ENCODE measurements around the gene DNAJA2.
"Not testable (repeated sequence)": the region's sequence is repeated elsewhere in the genome, so short reads cannot be mapped to it uniquely, and the experiment has no call there.

The DNAJA2 gene

GRCh38 chr16:46974352-46974751 is 878 bp upstream of the DNAJA2 start:
- peak; percentile 25 for DNase-seq

DNA sequence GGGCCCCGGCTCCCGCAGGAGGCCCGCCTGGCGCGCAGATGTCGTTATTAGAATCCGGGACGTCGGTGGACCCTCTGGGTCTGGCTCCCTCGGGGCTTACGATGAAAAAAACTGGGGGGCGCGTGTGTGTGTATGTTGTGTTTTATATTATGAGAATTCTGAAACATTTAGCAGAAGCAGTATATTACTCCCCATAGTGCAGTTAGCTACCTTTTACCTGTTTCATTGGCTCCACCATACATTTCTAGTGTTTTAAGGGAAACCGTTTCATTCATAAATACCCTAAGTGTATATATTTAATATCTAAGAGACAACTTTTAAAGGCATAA is 486 bp upstream of the DNAJA2 start:
- DNase-seq = no peak

DNA sequence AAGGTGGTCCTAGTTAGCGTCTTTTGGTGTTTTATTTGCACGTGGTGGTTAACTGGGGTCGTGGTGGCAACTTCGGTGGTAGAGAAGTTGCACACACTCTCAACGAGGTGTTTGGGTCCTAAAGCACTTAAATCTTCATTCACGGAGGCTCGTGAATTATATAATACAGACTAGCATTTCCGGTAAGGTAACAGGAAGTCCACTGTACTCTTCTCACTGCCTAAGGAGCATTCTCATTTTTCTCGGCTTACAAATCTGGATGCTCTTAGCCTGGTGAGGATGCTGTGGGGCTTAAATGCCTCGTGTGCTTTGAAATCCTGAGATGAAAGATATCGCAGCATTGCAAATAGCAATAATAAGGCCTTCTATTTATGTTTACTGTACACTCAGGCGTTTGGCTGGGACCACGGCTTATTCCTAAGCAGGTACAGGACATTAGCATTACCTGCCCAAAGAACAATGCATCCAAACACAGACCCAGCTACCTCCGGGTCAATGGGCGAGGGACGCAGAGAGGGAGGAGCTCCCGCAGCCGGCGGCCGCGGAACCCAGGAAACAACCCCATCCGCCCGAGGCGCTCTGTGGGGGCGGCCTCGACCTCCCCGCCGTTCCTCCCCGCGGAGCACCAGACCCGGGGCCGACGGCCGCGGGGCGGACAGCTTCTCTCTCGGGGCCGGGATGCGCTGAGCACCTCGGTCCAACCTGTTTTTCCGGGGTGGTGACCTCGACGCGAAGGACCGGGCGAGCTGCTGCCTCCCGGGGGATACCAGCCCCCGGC is 856 bp downstream of the DNAJA2 start:
- DNase-seq = peak; percentile 29

DNA sequence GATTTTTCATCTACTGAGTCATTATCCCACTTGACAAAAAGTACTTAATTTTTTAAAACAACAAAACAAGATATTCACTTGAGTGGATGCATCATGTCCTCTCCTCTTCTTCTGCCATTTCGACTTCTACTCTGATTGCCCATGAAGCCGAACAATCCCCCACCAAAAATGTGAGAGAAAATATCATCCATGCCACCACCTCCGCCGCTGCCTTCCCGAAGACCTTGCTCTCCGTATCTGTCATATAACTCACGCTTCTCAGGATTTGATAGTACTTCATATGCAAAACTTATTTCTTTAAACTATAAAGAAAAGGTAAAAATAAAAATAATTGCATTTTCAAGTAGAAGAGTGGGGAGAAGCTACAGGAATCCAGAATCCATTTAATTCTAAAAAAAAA is 2.2 kb downstream of the DNAJA2 start:
- DNase-seq = no peak

GRCh38 chr16:46970089-46970488 is 3.4 kb downstream of the DNAJA2 start:
- DNase-seq = no peak

- no peak for DNase-seq
Measured at GRCh38 chr16:46968063-46968435, 5.4 kb downstream of the DNAJA2 start.

DNA sequence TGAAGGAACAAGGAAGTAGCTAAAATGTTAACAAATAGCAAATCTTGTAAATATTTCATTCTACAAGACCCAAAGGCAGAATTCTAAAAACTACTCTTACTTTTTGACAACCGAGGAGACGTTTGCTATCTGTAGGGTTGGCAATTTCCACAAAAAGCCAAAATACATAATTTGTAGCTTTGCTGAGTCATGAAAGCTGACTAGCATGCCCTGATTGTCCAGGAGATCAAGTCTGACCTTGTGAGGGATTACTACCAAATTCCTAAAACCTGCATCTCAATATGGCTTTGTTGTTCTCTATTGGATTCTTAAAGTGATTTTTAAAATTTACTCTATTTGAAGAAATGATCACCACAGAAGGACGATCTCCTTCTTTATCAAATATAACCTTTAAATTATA is 10.8 kb downstream of the DNAJA2 start:
- DNase-seq = no peak

DNA sequence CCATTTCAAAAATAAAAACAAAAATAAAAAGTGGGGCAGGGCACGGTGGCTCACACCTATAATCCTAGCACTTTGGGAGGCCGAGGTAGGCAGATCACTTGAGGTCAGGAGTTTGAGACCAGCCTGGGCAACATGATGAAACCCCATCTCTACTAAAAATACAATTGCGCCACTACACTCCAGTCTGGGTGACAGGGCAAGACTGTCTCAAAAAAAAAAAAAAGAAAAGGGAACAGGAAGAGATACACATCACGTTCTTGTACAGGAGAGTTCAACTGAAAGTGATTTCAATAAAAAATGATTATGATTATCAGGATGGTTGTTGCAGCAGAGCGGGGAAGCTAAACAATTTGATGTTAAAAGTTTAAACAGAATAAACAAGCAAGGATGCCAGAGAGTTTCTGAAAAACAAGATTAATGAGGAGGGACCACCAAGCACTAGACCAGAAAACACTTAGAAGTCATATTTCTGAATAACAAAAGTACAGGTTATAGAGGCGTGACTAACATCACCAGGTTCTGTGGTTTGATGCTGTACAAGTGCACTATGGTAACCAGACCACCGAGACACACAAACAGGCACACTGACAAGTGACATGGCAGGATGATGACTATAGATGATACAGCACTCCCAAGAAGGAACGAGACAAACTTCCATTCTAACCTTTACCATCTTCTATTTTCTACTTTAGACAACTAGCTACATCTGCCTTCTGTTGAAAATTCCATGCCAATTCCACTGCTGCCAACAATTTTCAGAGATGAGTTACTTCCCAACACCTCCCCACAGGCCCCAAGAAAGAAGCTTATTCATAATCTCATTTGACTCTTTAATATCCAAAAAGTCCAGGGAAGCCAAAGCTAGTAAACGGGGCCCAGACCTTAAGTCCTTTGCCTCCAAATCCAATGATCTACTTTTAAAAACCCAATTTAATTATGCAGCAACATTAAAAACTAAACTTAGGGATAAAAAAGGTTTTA is 11.8 kb downstream of the DNAJA2 start:
- no peak for DNase-seq

- DNase-seq = no peak
Measured at GRCh38 chr16:46954562-46954961, 18.9 kb downstream of the DNAJA2 start.

DNA sequence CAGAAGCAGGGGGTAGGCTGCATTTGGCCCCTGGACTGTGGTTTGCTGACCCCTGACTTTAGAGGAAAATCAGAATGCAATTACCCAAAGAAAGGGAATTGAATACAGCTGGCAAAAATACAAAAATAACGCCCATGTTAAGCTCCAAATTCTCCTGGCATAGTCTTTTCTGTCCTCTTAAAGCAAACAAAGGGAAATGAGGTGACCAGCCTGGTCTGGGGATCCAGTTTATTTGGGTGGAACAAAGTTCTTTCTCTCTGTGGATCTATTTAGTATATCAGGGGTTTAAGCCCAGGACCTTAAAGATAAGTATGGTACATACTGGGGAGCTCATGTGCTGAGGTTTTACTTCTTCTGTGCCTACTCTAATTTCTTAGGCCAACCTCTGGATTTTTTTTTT is 23.5 kb downstream of the DNAJA2 start:
- no peak for DNase-seq

GRCh38 chr16:46949241-46949892 is 24.1 kb downstream of the DNAJA2 start:
- DNase-seq = no peak

DNA sequence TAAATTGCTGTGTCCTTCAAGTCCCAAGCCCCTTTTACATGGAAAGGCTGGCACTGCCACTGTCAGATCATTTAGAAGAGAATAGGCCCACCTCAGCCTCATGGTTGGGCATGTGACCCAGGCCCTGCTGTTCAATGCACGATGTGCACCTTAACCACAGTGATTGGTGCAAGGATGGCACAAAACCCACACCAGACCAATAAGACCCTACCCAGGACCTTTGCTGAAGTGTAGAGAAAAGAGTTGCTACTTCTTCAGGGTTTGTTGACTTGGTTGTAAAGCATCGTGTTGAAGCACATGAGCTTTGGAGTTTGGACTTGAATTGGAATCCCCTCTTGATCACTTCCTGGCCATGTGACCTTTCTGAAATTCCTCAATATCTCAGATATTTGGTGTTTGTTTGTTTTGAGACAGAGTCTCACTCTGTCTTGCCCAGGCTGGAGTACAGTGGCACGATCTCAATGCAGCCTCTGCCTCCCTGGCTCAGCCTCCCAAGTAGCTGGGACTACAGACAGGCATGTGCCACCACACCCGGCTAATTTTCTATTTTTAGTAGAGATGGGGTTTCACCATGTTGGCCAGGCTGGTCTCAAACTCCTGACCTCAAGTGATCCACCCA is 24.8 kb downstream of the DNAJA2 start:
- DNase-seq = no peak

DNA sequence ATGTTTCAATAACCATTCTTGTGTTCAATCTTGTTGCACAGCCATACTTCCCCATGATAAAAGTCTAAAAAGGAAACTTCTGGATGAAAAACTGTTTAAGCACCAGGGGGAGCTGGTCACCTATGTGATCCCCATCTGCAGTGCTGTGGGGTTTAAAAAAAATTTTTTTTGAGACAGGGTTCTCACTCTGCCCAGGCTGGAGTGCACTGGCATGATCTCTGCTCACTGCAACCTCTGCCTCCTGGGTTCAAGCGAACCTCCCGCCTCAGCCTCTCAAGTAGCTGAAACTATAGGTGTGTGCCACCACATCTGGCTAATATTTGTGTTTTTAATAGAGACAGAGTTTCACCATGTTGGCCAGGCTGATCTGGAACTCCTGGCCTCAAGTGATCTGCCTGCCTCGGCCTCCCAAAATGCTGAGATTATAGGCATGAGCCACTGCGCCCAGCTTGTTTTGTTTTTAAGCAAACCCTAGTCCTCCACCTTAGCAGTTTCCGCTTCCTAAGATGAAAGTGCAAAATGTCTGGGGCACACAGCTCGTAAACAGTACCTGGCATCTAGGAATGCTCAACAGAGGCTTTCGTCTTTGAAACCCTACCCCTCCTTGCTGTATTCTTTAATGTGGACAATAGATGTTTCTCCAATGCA is 25.4 kb downstream of the DNAJA2 start:
- DNase-seq = peak; percentile 49

- not testable (repeated sequence) for DNase-seq
Measured at GRCh38 chr16:46944713-46945112, 28.8 kb downstream of the DNAJA2 start.

DNA sequence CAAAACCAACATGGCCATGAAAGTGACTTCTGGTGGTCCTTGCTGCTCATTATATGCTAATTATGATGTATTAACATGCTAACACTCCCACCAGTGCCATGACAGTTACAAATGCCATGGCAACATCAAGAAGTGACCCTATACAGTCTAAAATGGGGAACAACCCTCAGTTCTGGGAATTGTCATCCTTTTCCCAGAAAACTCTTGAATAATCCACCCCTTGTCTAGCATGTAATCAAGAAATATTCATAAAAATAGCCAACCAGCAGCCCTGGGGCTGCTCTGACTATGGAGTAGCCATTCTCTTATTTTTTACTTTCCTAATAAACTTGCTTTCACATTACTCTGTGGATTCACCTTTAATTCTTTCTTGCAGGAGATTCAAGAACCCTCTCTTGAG is 35.9 kb downstream of the DNAJA2 start:
- no peak for DNase-seq

DNA sequence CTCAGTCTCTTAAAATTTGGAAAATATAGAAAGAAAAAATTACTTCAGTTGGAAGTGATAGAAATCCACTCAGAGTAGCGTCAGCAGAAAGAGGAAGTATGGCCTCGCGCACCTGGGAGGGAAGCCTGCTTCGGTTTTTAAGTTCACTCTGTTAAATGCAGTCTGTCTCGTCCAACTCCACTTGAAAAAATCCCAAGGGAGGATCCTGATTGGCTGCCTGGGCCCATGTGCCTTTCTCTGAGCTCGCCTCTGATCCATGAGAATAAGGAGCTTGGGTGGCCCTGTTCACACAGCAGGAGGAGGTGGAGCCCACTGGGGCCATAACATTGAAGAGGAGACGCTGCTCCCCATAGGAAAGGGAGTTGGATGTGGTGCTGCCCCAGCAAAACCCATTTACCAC is 40.7 kb downstream of the DNAJA2 start:
- peak; percentile 77 for DNase-seq

- DNase-seq = no peak
Measured at GRCh38 chr16:46930861-46931260, 42.6 kb downstream of the DNAJA2 start.

DNA sequence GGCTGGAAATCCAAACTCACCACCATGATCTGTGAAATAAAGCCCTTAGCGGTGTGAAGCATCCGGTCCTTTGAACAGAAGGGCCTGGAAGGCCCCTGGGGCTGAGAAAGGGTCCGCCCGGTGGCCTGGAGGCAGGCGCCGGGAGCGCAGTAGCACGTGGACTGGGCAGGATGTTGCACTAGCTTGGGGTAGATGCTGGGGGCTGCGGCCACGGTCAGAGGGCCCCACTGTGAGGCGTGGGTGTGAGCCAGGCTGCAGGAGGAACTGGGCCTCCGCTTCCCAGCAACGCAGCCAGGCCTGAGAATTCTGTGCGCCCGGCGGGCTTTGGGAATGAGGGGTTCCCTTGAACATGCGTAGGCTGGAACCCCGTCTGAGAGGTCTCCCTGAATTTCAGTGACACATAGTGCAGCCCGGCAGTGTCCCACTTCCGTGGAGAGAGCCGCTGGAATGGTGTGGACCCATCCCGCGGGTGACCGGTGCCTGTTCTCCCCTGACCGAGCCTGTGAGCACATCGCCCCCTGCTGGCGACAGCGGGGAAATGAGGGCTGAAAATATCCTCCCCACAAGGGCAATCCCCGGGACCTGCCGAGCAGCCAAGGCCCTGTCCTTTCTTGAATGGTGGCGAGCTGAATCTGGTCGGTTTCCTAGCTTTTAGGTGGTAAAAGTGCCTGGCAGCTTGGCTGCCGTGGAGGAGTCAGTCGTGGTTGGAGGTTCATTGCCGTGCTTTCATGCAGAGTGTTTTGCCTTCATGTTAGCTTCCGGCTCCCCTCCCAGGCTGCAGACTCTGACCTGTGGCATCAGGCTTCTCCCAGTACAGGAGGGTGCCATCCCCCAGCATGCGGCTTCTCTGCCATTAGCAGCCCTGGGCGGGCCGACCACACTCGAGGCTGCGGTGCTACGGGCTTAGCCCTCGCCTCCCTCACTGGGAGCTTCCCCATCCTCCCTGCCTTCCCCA is 43.8 kb downstream of the DNAJA2 start:
- no peak for DNase-seq

GRCh38 chr16:46928811-46929210 is 44.7 kb downstream of the DNAJA2 start:
- DNase-seq = no peak

DNA sequence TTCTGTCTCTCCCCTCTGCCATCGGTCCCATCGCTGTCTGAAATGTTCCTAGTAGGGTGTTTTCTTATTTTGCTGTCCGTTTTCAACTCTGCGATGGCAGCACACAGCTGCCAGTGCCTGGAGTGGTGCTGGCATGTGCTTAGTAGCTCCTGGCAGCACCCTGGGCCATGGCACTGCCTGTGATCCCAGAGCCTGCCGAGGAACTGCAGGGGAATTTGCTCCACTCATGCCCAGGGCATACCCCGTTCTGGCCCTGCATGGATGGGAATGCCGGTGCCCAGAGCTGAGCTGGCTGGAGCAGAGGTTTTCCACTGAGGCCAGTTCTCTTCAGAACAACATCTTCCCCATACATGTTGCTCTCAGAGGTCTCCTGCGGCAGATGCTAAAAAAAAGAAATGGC is 46.2 kb downstream of the DNAJA2 start:
- no peak for DNase-seq

DNA sequence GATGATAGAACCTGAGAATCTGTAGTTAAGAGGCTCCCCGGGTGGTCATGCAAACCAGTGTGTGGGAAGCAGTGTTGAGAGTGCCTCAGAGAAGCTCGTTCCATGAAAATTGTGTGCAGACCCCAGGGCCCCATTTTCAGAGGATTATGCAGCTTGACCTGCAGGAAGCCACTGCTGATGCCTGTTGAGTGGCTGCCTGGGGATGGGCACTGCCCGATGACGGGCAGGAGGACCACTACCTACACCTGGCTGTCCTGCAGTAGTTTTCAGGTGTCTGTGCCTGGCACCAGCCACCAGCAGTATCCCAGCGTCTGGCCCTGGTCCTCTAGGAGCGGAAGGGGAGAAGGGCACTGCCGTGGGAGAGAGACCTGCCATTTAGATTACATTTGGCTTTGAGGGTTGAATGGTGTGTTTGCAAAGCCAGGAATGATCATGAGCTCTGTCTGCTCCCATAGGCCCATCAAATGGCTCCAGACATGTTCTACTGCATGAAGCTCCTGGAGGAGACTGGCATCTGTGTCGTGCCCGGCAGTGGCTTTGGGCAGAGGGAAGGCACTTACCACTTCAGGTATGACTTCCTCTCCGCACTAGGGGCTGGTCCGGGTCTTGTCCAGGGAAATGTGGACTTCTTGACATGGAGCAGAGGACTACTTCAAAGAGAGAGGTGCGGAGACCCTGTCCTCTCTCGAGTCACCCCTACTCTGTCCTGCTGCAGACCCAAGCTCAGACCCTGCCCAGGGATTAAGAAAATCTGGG is 46.8 kb downstream of the DNAJA2 start:
- no peak for DNase-seq
